Activated CD8-positive, alpha-beta memory T cell treated with anti-CD3 and anti-CD28 coated beads, Interleukin-2, amount 50 U/mL, for 48 hours (primary cell): Measurements from ENCODE around the gene TNK2.
"Not testable (repeated sequence)": the region's sequence is repeated elsewhere in the genome, so short reads cannot be mapped to it uniquely, and the experiment has no call there.

Experiments used
- DNase-seq: peaks from one replicate; pipeline ENCODE4 v3.0.0-alpha.2; 2020

The TNK2 gene

DNA sequence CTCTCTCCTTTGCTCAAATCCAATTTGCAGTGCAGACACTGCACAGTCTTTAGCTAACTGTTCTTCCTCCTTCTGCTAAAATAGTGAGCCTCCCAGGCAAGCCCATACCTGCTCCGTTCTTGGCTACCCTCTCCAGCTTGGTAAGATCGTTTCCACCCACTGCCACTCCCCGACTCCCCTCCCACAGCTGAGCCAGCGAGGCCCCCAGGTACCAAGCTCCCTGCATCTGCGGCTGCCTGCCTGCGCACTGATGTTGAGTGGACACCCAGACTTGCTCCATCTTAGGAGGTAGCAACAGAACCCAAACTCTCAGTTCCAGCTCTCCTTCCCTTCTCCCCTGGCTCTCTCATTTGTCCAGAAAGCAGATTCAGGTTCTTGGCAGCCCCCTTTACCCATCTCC is 7.9 kb upstream of the TNK2 start:
- DNase-seq = no peak

- peak; percentile 99 for DNase-seq
Measured at GRCh38 chr3:195914648-195915473, 6.5 kb upstream of the TNK2 start.

DNA sequence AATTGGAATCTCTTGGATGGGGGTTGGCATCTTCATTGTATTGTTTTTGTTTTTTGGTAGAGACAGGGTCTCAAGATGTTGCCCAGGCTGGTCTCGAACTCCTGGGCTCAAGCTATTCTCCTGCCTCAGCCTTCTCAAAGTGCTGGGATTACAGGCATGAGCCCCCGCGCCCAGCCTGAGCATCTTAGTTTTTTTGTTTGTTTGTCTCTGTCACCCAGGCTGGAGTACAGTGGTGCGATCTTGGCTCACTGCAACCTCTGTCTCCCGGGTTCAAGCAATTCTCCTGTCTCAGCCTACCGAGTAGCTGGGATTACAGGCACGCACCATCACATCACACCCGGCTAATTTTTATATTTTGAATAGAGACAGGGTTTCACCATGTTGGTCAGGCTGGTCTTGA is 5.8 kb upstream of the TNK2 start:
- DNase-seq = not testable (repeated sequence)

GRCh38 chr3:195913382-195913781 is 5.0 kb upstream of the TNK2 start:
- no peak for DNase-seq

DNA sequence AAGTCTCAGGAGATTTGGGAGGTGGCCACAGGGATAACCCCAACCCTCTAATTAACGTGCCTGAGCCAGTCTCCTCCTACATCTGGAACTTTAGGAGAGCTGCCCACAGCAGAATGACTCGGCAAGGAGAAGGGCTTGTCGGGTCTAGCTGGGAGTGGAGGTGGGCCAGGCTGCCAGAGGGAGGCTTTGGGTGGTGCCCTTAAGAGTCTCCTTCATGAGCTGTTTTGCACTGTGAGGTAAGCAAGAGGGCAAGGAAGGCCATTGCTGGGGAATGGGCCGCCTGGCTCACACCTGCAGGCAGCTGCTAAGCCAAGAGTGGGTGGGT is 3.6 kb upstream of the TNK2 start:
- no peak for DNase-seq

DNA sequence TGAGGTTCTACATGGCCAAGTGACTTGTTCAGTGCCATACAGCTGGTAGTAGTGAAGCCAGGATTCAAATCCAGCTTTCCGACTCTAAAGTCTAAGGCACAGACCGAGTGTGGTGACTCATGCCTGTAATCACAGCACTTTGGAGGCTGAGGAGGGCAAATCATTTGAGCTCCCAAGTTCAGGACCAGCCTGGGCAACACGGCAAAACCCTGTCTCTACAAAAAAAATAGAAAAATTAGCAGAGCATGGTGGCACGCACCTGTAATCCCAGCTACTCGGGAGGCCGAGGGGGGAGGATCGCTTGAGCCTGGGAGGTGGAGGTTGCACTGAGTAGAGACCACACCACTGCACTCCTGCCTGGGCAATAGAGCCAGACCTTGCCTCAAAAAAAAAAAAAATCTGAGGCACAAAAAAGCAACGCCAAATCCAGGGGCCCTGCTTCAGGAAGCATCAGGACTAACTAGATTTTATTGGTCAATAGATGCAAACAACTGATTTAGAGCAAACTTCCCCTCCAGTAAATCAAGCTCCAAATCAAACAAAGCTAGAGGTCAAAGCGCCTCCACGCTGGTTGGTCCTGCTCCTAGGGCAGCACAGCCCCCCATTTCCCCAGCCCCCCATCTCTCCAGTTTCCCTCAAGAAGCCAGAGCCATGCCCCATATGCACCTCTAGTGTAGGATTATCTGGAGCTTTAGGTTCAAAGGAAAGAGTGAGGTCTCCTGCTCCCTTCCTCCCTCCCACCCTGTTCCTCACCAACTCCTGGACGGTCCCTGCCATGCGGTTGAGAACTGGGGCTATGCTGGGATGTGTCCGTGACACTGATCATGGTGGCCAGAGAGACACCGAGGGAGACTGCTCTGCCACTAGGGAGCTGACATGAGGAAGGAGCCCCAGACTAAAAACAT is 2.9 kb upstream of the TNK2 start:
- DNase-seq = no peak

DNA sequence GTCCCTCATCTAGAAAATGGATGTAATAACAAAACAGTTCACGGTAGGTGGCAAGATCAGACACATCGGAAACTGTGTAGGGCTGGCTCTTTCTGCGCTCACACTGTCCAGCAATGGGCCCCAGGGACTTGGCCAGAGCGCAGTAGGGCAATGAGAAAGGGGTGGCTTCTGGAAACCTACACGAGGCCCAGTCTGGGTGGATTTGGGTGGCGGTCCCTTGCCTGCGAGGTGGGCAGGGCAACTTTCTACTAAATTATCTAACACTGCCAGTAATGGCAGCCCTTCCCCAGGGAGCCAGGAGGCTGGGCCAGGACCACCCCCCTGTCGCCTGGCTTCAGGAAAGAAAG is 2.1 kb upstream of the TNK2 start:
- DNase-seq = no peak

DNA sequence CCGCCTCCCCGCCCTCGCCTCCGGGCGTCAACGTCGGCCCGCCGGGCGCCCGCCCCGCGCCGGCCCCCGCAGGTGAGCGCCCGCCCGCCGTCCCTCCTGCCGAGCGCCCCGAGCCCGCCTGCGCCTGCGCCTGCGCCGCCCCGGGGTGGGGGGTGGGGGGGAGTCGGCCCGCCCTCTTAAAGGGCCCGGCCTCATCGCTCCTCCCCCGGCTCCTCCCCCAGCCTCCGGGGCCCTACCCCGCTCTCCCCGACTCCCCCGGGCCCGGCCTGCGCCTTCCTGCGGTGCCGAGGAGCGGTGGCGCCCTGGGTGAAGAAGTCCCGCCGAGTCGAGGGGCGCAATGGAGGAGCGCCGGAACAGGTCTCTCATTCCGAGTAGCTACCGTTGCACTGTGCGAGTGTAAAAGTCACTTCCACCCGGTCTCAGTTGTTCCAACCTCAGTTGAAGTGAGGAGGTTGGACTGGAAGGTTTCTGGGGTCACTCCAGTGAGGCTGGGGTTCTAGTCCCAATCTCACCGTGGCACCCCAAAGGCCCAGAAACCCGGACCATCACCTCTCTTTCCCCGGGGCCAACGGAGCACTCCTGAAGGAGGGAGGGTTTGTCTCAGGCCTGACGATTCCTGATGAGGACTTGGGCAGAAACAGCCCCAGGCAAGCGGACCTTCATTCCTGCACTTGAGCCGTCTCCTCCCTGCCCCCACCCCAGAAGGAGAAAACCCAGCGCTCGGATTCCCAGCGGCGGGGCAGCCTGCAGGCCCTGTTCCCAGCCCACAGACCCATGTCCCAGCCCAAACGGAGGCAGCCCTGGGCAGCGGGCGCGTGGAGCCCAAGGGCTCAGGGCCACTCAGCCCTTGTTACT is 1.5 kb upstream of the TNK2 start:
- DNase-seq = peak; percentile 90

GRCh38 chr3:195908694-195909581 is 587 bp upstream of the TNK2 start:
- peak; percentile 72 for DNase-seq

DNA sequence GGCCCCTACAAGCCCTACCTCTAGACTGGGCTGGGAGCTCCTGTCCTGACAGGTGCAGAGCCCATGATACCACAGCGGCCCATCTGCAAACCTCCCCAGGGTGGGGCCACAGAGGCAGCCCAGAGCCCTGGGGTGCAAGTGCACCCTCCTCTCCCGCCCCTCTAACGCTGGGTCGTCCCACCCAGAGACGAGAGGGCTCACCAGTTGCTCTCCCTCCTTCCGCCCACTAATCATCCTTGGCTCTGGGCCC is 742 bp downstream of the TNK2 start:
- no peak for DNase-seq

- DNase-seq = peak; percentile 81
Measured at GRCh38 chr3:195906865-195907683, 1.3 kb downstream of the TNK2 start.

- no peak for DNase-seq
Measured at GRCh38 chr3:195905970-195906864, 2.1 kb downstream of the TNK2 start.

GRCh38 chr3:195904368-195904767 is 4.0 kb downstream of the TNK2 start:
- DNase-seq = no peak

DNA sequence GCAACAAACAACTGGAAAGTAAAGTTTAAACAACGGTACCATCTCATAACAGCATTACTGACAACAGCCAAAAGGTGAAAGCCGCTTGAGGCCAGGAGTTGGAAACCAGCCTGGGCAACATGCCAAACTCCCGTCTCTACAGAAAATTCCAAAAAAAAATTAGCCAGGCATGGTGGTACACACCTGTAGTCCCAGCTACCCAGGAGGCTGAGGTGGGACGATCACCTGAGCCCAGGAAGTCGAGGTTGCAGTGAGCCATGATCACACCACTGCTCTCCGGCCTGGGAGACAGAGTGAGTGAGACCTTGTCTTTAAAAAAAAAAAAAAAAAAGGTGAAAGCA is 4.4 kb downstream of the TNK2 start:
- DNase-seq = no peak

- not testable (repeated sequence) for DNase-seq
Measured at GRCh38 chr3:195902634-195903033, 5.7 kb downstream of the TNK2 start.

- DNase-seq = not testable (repeated sequence)
Measured at GRCh38 chr3:195901836-195902585, 6.3 kb downstream of the TNK2 start.

DNA sequence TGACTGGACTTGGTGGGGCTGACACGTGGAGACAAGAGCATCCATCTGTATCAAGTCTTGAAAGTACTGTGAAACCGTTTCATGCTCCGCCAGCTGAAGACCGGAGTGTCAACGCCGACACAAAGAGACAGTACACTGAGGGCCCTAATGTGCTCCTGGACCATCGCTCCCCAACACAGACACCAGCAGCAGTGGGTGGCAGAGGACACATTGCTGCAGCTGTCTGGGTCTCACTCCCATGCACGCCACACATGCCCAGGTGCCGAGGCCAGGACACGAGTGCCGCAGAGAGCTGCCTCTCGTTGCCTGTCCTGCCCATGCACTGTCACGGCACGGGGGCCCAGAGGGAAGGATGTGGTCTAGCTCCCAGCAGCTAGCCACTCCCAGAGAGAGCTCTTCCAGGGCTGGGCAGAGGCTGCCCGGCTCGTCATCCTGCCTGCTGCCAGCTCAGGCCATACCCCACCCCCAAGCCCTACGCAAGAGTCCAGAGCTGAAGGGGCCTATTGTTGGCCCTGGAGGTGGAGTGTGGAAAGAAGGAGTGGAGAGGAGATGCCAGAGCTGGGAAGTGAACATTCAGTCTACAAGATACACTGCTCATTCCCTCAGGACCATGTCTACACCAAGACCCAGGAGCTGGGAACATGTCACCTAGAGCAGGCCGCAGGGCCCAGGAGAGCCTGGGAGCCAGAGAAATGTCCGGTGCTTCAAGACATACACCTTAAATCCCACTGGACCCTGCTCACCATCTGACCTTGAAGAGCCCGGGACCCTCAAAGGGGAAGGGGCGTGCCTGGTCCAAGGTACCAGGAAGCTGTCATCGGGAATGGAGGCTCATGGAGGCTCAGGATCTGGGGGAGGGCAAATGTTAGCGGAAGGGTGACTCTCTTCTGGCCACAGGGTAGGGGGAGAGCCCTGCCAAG is 7.7 kb downstream of the TNK2 start:
- no peak for DNase-seq

DNA sequence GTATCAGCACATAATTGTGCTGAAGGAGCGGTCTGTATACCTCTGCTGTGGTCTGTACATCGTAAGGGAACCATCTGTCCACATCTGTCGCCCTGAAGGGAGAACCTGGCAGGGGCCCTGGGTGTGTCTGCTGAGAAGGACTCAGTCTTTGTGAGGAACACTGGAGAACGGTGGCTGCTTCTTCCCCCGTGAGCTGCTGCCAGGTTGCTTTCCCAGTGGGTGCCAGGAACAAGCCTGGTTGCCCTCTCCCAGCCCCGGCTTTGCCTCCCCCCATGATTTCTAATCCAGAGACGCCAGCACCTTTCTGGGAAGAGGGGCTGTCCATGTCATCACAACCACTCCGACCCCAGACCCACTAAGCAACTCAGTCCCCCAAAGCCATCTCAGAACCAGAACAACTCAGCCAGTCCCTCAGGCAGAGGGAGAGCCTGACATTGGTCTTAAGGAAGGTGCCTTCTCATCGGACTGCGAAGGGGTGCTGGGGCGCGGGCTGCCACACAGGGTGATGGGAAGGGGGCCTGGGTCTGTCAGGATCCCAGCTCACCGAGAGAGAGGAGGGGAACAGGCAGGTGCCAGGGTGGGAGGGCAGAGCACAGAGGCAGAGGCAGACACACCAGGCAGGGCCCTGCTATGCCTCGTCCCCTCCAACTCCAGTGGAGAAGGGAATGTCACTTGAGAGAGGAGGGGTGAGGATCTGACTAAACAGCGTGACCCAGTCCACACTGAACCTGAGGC is 8.5 kb downstream of the TNK2 start:
- no peak for DNase-seq
